DMS114 treated with DMSO at 0.1 percent for 48 hours (cell line): ENCODE data around the gene PRAC1.
"Not testable (repeated sequence)": the region's sequence is repeated elsewhere in the genome, so short reads cannot be mapped to it uniquely, and the experiment has no call there.

Experiments used
- DNase-seq: peaks from one replicate; lab custom pipeline; 2025; ENCODE audit not compliant: unreplicated experiment; lab: John Stamatoyannopoulos, UW

The PRAC1 gene

GRCh38 chr17:48727415-48728175 lies 5.3 kb upstream of the PRAC1 start:
- no peak for DNase-seq

DNA sequence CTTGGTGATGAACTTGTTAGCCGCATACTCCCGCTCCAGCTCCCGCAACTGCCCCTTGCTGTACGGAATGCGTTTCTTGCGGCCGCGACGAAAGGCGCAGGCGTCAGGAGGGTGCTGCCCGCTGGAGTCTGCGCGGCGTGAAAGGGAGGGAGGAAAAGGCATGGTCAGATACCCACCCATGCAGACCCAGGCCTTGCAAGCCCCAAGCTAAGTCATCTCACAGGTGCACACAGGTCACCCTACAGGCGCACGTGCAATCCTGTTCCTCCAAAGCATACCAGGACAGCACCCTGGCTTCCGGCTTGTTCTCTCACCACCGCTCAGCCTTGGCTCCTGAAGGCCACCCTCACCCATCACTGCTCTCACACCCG lies 4.6 kb upstream of the PRAC1 start:
- DNase-seq, result no peak

GRCh38 chr17:48726114-48726915 lies 4.0 kb upstream of the PRAC1 start:
- DNase-seq, result no peak

DNA sequence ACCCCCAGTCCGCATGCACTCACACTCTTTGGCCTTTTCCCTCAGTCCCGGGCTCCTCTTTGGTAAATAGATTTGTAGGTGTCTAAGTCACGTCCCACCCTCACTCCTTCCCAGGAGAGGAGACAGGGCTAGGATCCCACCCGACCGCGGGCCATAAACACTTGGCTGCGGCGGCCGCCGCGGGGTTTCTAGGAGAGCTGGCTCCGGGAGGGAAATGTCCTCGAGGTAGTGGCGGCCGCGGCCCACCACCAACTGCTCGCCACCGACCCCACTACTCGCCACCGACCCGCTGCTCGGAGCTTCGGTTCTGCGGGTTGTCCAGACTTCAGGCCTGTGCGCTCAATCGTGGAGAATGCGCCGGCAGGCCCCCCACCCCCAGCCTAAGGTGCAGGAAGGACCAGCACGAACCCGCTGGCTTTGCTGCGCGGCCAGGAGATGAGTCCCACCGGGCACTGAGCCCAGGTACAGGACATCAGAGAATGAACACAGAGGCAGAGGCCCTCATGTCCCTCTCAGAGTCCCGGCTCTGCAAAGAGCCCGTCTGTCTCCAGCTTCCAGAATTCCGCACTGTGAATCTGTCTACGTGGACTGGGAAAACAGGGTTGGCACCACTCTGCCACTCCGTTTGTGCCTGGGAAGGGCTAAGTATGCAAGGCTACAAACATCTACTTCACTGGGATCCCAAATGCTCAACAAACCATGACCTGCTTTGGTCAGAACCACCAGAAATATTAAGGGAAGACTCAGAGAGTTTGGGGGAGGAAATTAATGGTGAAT lies 3.2 kb upstream of the PRAC1 start:
- no peak for DNase-seq

- no peak for DNase-seq
Observed at GRCh38 chr17:48725004-48725287, 2.6 kb upstream of the PRAC1 start.

GRCh38 chr17:48724251-48725003 lies 2.1 kb upstream of the PRAC1 start:
- DNase-seq, result peak; percentile 17

DNA sequence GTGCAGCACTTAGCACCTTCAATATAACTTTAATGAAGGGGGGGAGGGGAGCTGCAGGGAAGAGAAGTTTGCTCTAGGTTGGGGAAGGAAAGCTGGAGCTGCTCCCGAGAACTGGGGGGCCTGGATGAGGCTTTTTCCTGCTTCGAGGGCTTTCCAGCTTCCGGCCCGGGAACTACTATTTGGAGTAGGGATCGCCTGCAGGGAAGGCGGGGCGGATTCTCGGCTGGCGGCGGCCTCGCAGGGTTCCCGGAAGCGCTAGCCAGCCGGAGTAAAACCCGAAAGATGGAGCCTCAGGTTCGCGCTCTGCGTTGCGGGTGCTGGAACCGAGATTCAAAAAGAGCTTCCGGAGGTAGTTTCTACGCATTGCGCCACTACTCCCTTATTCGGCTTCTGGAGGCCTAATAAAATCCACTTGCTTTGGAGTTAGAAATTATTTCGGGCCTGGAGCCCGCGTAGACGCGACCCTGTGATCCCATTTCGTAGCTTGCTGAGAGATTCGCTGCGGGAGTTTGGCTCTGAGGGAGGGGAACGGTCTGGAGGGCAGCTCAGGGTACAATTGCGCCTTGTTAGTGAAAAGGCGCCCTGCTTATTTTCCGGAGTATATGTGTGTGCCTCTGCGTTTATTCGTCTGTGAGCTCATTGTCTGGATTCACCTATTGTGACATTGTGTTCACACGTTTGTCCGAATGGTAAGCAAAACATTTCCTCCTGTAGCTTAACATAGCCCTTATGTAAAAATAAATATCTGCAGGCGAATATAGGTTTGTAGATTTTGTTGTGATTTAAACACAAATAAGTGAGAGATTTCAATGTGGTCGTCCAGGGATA lies 1.3 kb upstream of the PRAC1 start:
- DNase-seq, result no peak

DNA sequence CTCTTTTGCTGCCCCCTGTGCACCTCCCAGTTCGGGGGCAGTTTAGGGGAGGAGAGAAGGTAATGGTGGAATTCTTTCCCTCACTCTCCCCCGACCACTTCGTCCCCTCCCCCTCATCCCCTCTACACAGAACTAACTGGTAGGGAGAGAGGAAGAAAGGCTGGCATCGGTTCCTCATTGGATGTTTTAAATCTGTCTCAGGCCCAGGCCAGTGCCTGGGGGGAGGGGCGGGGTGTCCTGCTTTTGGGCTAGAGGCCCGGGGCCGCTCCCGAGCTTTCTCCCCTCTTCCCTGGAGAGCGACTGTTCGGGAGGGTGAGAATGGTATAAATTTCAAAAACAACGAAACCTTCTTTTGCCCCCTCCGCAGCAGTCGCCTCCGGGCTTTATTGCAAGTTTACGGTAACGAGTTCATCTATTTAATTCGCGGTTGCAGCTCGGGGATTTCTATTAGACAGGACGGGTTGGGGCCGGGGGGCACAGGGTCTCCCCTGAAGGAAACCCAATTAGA lies 651 bp upstream of the PRAC1 start, which contains the start of gene PRAC2:
TSS of gene PRAC2 (plus strand) at position 271 of the 508 bp plus-strand sequence. CDS start 1,226 bp downstream, outside the sequence.
- peak; percentile 11 for DNase-seq

DNA sequence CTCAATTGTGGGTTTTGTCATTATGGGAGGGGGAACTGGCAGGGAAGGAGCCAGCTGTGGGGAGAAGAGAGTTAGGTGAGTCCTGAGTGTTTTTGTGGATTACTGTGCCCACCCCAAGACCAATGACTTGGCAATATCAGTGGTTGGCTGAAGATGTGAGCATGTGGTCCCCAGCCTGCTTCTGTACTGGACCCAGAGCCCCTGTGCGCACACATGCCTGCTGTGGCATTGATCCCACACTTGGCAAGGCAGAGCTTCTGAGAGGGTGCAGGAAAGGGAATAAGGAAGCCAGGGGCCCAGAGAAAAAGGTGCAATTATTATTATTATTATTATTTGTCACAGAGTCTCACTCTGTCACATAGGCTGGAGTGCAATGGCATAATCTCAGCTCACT lies 1.3 kb downstream of the PRAC1 start:
- no peak for DNase-seq

GRCh38 chr17:48720266-48721008 lies 1.9 kb downstream of the PRAC1 start:
- no peak for DNase-seq

DNA sequence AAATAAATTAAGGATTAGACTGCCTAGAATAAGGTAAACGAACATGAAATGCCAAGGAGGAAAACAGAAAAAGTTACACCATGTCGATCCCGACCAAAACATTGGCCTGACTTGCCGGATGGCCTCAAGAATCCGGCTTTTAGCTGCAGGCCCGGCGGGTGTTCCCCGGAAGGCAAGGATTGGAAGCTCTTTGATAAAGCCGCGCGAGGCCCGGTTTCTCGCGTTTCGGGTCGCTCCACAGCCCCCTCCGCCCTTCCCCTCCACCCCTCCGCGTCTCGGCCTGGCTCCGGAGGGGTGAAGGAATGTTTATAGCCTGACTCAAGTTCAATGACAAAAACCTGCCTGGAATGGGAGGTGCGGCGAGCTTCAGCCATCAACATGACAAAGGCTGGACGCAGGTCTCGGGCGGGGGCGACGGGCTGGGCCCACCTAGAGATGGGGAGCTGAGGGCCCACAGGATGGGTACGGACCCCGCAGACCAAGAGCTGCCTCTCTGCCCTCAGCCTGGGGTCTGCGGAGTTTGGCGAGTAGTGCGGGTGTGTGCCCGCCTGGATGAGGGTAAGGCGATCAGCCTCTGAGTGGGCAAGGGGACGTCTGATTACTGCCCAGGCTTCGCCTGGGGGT lies 2.6 kb downstream of the PRAC1 start:
- no peak for DNase-seq

- DNase-seq, result no peak
Observed at GRCh38 chr17:48718761-48719641, 3.3 kb downstream of the PRAC1 start.

- DNase-seq, result no peak
Observed at GRCh38 chr17:48718227-48718760, 4.0 kb downstream of the PRAC1 start.

DNA sequence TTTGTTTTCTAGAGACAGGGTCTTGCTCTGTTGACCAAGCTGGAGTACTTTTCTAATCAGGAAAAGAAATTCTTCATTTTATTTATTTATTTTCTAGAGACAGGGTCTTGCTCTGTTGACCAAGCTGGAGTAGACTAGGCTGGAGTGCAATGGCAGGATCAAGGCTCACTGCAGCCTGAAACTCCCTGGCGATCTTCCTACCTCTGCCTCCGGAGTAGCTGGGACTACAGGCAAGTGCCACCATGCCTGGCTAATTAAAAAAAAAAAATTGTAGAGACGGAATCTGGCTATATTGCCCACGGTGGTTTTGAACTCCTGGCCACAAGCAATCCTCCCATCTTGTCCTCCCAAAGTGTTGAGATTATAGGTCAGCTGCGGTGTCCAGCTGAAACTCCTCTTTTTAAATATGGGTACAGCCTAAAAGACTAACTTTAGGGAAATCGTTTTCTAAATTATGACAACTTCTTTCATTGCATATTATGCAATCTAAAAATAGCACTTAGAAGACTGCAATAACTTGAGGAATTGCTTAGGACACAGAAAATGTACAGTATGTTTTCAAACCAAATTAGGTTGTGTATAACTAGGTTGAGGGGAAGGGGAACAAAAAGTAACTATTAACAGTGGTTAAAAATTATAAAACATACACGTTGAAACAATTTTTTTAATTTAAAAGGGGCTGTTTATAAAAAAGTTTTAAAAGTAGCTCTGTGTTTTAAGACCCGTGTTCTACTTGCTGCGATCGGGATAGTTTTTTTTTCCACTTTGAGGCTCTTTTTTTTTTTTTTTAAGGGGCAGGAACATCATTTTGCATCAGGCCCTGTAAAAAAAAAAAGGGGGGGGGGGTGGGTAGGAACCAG lies 4.7 kb downstream of the PRAC1 start:
- DNase-seq, result no peak

GRCh38 chr17:48716549-48716948 lies 5.8 kb downstream of the PRAC1 start:
- not testable (repeated sequence) for DNase-seq

DNA sequence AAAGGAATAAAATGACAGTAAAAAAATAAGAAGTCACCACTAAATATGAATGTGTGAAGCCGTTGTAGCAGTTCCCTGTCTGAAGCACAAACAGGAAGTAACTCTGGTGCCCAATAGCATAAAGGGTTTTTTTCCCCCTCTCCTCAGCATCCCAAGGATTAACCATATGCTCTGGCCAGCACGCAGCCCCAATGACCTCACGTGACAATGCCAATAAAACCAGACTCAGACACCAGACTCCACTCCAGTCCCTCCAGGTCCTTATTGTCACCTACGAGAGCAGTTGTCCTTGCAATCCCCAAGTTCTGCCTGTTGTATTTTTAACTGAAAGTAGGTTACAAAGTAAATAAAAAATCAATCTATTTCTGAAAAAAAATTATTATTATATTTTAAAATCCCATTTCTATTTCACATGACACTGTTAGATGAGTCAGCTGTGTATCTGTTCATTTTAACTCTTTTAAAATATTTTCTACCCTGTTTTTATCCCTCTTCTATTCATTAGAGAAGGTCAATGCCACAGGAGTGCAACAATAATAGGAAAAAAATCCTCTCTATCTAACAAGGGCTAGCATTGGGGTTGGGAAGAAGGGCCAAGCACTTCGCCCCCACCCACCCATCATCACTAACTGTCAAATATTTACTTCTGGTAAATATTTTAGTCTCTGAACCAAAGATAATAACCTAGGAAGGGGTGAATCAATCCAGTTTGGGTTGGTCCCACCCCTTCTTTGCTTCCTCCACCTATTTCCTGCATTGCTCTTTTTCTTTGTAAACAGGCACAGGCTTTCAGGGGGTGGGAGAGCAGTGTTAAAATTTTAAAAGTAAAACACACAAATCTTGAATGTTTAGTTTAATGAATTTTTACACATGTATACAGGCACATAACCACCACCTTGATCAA lies 6.6 kb downstream of the PRAC1 start:
- DNase-seq, result no peak
